Memory B cell (primary cell): ENCODE data around the gene NRAP.

Experiments used
- ATAC-seq: fragments of 150-1000 bp; cut with Tn5 transposase; 2 replicates; pipeline ENCODE4 v1.10.0; 2021; ENCODE audit warnings: low read depth, mild to moderate bottlenecking, moderate library complexity
- DNase-seq, 2 donors: peaks; one replicate each; pipeline ENCODE4 v3.0.0; 2022; ENCODE audit warnings: low spot score in 2 of 2
- H3K27ac Mint-ChIP-seq: one replicate; pipeline ENCODE4 v1.8.0; 2022; ENCODE audit warnings: mild to moderate bottlenecking, moderate library complexity, mixed read lengths
- H3K27me3 Mint-ChIP-seq: one replicate; pipeline ENCODE4 v1.8.0; 2022; ENCODE audit warnings: mixed read lengths
- H3K36me3 Mint-ChIP-seq: one replicate; pipeline ENCODE4 v1.8.0; 2022; ENCODE audit warnings: mild to moderate bottlenecking, mixed read lengths
- H3K4me1 Mint-ChIP-seq: one replicate; pipeline ENCODE4 v1.8.0; 2022; ENCODE audit warnings: mixed read lengths
- H3K4me3 Mint-ChIP-seq: one replicate; pipeline ENCODE4 v1.8.0; 2022; ENCODE audit warnings: mild to moderate bottlenecking, moderate library complexity, mixed read lengths
- H3K9me3 Mint-ChIP-seq: one replicate; pipeline ENCODE4 v1.8.0; 2022; ENCODE audit warnings: mixed read lengths

The NRAP gene

DNA sequence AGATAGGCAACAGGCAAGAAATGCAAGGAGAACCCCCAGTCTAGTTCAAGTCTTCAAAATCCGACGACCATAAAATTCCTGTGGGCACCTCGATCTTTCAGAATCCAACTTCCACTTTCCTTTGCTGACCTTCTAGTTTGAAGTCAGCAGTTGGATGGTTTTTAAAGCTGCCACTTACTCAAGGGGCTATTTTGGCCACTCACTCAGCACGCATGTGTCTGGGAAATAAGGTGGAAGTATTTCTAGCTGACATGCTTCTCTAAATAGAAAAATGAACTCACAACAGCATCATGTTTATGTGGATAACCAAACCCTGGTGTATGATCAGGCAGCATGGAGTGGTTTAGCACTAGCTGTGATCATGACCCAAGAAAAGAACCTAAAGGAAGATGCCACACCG, at the start of gene NRAP:
TSS of gene NRAP (minus strand) at position 134 of the 400 bp plus-strand sequence. CDS start 159 bp downstream, outside the sequence.
- Mint-ChIP-seq H3K36me3 (no peaks in the 10 kb centered on the region), H3K27me3 (peaks cover 13% of the 10 kb centered on the region), H3K9me3 (no peaks in the 10 kb centered on the region), H3K4me3 (no peak within 1 kb of the TSS), H3K27ac (no peak within 1 kb of the TSS), H3K4me1 (no peaks in the 10 kb centered on the region)
- no peak for ATAC-seq
- DNase-seq, result no peak

DNA sequence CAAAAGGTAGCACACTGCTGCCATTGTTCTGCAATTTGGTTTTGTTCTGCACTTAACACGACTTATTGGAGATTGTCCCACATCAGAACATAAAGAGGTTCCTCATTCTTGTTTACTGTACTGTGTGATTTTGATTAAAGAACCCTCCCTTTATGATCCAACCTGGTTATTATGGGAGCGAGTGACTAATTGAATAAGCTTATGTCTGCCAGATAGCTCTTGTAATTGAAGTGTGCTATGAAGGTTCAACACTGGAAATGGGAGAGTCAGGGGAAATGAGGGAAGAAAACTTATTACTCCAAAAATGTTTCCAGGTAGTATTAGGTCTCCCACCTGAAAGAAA, 49.8 kb upstream of the NRAP start:
- no peaks in the 10 kb centered on the region for H3K27me3 Mint-ChIP-seq
- H3K4me3 Mint-ChIP-seq, result no peak overlapping the region
- no peak overlapping the region for H3K27ac Mint-ChIP-seq
- no peaks in the 10 kb centered on the region for H3K9me3 Mint-ChIP-seq
- H3K36me3 Mint-ChIP-seq, result peaks cover 34% of the 10 kb centered on the region
- ATAC-seq, result no peak
- DNase-seq, result no peak
- peaks cover 21% of the 10 kb centered on the region for H3K4me1 Mint-ChIP-seq

- Mint-ChIP-seq H3K27ac (no peak overlapping the region), H3K9me3 (no peaks in the 10 kb centered on the region), H3K36me3 (peaks cover 34% of the 10 kb centered on the region), H3K4me3 (no peak overlapping the region), H3K4me1 (peaks cover 23% of the 10 kb centered on the region), H3K27me3 (no peaks in the 10 kb centered on the region)
- DNase-seq (no peak), ATAC-seq (no peak)
Observed at GRCh38 chr10:113712755-113713639, 49.2 kb upstream of the NRAP start.

GRCh38 chr10:113712024-113712423, 48.2 kb upstream of the NRAP start:
- H3K4me1 Mint-ChIP-seq, result peaks cover 25% of the 10 kb centered on the region
- no peaks in the 10 kb centered on the region for H3K27me3 Mint-ChIP-seq
- H3K36me3 Mint-ChIP-seq, result peaks cover 33% of the 10 kb centered on the region
- ATAC-seq (no peak), DNase-seq (no peak)
- no peak overlapping the region for H3K4me3 Mint-ChIP-seq
- H3K9me3 Mint-ChIP-seq, result no peaks in the 10 kb centered on the region
- H3K27ac Mint-ChIP-seq, result no peak overlapping the region

- Mint-ChIP-seq H3K27me3 (no peaks in the 10 kb centered on the region), H3K4me1 (peaks cover 22% of the 10 kb centered on the region), H3K36me3 (peaks cover 35% of the 10 kb centered on the region), H3K27ac (no peak overlapping the region), H3K4me3 (no peak overlapping the region), H3K9me3 (no peaks in the 10 kb centered on the region)
- ATAC-seq, result no peak
- DNase-seq, result no peak
Observed at GRCh38 chr10:113711142-113711541, 47.3 kb upstream of the NRAP start.

DNA sequence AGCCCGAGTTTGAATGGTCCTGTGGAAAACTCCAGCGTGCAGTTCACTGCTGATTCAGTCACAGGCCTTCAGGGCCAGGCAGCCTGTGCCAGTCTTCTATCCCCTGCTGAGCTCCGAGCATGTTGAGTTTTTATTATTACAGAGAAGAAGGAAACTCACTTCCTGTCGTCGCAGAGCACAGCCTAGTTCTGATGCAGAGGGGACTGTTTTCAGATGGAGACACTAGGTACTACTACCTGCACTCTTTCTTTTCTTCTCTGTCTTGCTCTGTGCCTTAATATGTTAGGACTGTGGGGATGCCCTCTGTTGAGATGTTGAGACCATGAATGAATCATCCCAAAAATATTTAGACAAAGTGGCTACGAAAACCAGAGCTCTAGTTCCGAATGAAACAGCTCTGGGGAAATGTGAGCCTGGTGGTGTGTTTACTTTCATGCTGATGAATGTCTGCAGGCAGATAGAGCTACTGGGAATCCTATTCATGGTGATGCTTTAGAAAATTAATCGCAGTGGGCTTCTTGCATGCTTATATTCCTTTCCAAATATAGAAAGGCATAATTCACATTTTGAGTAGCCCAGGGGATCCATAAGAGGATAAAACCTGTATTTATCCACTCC, 45.5 kb upstream of the NRAP start:
- no peak for ATAC-seq
- H3K9me3 Mint-ChIP-seq, result no peaks in the 10 kb centered on the region
- no peaks in the 10 kb centered on the region for H3K27me3 Mint-ChIP-seq
- DNase-seq, result no peak
- H3K27ac Mint-ChIP-seq, result no peak overlapping the region
- H3K4me1 Mint-ChIP-seq, result peaks cover 17% of the 10 kb centered on the region
- H3K36me3 Mint-ChIP-seq, result peaks cover 27% of the 10 kb centered on the region
- H3K4me3 Mint-ChIP-seq, result no peak overlapping the region

- ATAC-seq (no peak), DNase-seq (no peak)
- no peaks in the 10 kb centered on the region for H3K27me3 Mint-ChIP-seq
- no peaks in the 10 kb centered on the region for H3K9me3 Mint-ChIP-seq
- no peak overlapping the region for H3K27ac Mint-ChIP-seq
- H3K4me1 Mint-ChIP-seq, result peaks cover 17% of the 10 kb centered on the region
- H3K36me3 Mint-ChIP-seq, result peaks cover 23% of the 10 kb centered on the region
- H3K4me3 Mint-ChIP-seq, result no peak overlapping the region
Observed at GRCh38 chr10:113708640-113709039, 44.8 kb upstream of the NRAP start.

DNA sequence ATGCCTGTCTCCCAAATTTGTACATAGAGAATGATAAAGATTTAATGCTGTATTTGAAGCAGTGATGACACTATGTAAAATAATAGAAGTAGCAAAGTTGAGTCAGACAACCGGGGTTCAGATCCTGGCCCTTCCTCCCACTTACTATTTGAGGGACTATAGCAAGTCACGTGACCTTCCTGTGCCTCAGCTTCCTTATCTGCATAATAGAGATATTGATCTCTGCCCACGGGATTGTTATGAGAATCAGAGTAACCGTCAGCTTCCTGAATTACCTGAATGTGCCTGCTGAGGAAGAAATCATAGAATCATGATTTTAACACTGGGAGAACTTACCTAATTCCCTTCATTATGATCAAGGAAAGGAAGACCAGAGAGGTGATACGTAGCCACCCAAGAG, 42.8 kb upstream of the NRAP start:
- Mint-ChIP-seq H3K4me1 (peaks cover 14% of the 10 kb centered on the region), H3K4me3 (no peak overlapping the region), H3K9me3 (no peaks in the 10 kb centered on the region), H3K27ac (no peak overlapping the region), H3K36me3 (peaks cover 20% of the 10 kb centered on the region), H3K27me3 (no peaks in the 10 kb centered on the region)
- no peak for ATAC-seq
- no peak for DNase-seq

DNA sequence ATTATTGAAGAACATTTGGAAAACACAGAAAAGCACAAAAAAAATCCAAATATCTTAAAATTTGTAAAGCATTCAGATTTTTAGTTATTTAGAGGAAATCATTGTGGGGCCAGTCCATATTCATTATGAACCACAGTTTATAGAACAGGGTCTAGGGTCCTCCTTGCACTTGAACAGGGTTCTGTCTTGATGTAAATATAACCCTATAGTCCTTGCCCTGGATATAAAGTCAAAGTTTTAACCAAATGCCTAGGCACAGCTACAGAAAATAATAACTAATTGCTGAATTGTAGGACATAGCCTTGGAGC, 41.5 kb upstream of the NRAP start:
- Mint-ChIP-seq H3K36me3 (peaks cover 24% of the 10 kb centered on the region), H3K4me3 (no peak overlapping the region), H3K4me1 (peaks cover 14% of the 10 kb centered on the region), H3K27me3 (no peaks in the 10 kb centered on the region), H3K27ac (no peak overlapping the region), H3K9me3 (no peaks in the 10 kb centered on the region)
- DNase-seq (no peak), ATAC-seq (no peak)

DNA sequence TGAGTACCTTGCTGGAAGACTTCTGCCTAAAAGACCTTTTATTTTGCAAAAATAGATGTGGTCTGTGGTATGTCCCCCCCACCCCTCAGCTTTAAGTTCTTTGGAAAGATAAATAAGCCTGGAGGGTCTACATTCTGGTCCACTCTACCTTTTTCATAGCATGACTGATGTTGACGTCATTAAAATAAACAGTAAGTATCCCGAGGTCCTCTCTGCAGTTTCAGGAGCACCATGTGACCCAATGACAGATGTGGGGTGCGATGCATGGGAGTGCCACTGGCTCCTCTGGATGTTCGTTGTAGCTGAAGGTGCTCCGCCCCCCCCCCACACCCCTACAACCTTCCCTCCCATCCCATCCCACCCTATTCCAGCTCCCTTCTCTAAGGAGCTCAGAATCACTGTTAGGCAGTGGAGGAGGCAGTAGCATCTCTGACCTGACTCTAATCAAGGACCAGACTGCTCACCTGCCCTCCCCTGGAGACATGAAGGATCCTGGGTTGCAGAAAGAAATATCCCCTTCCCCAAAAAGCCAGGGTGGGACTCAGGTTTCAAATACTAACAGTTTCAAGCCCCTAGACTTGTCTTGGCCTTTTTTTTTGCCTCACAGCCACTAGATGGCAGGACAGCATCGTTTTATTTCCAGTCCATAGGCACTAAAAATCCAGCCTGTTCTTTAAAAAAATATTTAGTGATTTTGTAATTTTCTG, 40.9 kb upstream of the NRAP start:
- no peak for ATAC-seq

GRCh38 chr10:113697595-113697994, 33.8 kb upstream of the NRAP start:
- Mint-ChIP-seq H3K4me1 (peaks cover 5% of the 10 kb centered on the region), H3K9me3 (peaks cover 8% of the 10 kb centered on the region), H3K27me3 (no peaks in the 10 kb centered on the region), H3K27ac (no peak overlapping the region), H3K36me3 (peaks cover 51% of the 10 kb centered on the region), H3K4me3 (no peak overlapping the region)
- DNase-seq, result no peak
- ATAC-seq, result no peak

More for the DNA sequence above, 40.9 kb upstream of the NRAP start:
- H3K36me3 Mint-ChIP-seq, result peaks cover 22% of the 10 kb centered on the region
- no peak overlapping the region for H3K4me3 Mint-ChIP-seq
- peak in 1 of 2 donors; percentile 11 for DNase-seq
- peaks cover 11% of the 10 kb centered on the region for H3K4me1 Mint-ChIP-seq
- no peaks in the 10 kb centered on the region for H3K9me3 Mint-ChIP-seq
- H3K27me3 Mint-ChIP-seq, result no peaks in the 10 kb centered on the region
- no peak overlapping the region for H3K27ac Mint-ChIP-seq

- Mint-ChIP-seq H3K4me1 (peaks cover 5% of the 10 kb centered on the region), H3K27ac (no peak overlapping the region), H3K36me3 (peaks cover 52% of the 10 kb centered on the region), H3K9me3 (peaks cover 8% of the 10 kb centered on the region), H3K27me3 (no peaks in the 10 kb centered on the region), H3K4me3 (no peak overlapping the region)
- ATAC-seq (no peak), DNase-seq (no peak)
Observed at GRCh38 chr10:113695691-113696090, 31.9 kb upstream of the NRAP start.

- no peak for DNase-seq
- Mint-ChIP-seq H3K4me3 (no peak overlapping the region), H3K36me3 (peaks cover 58% of the 10 kb centered on the region), H3K27ac (no peak overlapping the region), H3K9me3 (peaks cover 14% of the 10 kb centered on the region), H3K27me3 (no peaks in the 10 kb centered on the region), H3K4me1 (peaks cover 9% of the 10 kb centered on the region)
- no peak for ATAC-seq
Observed at GRCh38 chr10:113693348-113693747, 29.5 kb upstream of the NRAP start.

DNA sequence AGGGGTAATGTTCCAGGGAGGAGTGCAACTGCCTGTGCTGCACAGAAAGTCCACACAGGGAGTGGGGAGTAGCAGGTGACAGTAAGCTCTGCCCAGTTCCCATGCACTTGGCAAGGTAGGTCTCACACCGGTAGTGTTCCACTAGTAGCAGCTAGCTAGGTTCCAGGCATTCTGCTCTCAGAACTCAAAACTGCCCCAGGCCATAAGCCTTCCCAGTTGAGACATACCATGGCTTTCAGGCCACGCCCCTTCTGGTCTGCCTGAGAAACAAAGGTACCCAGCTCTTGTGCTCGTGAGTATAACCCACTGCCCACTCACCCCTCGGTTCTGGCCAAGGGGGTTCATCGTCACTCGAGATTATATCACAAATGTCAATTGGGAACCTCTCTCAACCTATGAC, 28.4 kb upstream of the NRAP start:
- no peak for ATAC-seq
- DNase-seq, result no peak
- Mint-ChIP-seq H3K4me1 (peaks cover 9% of the 10 kb centered on the region), H3K27me3 (no peaks in the 10 kb centered on the region), H3K27ac (no peak overlapping the region), H3K36me3 (peaks cover 65% of the 10 kb centered on the region), H3K4me3 (no peak overlapping the region), H3K9me3 (peaks cover 23% of the 10 kb centered on the region)
